K562 (cell line): ENCODE results near the gene KLHL14. TPM values are rescaled to one million over a fixed set of nuclear protein-coding genes. Genes with fewer than 3 reads are reported as not detected.

Source experiments
- ATAC-seq: fragments of 200-7000 bp; cut with Tn5 transposase; 3 replicates; pipeline ENCODE4 v1.9.1; 2020; ENCODE audit warnings: moderate library complexity
- BruUV-seq: library from RNA; stranded (reverse); fragments of 400-500 nt; replicated peaks from 2 replicates; lab custom pipeline; 2021; lab: Mats Ljungman, UMichigan
- CTCF ChIA-PET: fragments of 300-600 bp; formaldehyde crosslinking; extraction: SDS; loops from one replicate; lab custom pipeline; 2021; ENCODE audit warnings: low intra/inter-chr PET ratio; lab: Yijun Ruan, JAX
- POLR2A ChIA-PET: fragments of 300-600, 350-650 bp; sonication (Branson Sonifier 250); formaldehyde crosslinking; extraction: SDS; loops from one replicate; lab custom pipeline; 2021; ENCODE audit warnings: antibody characterized with exemption, inconsistent platforms; lab: Yijun Ruan, JAX
- DNase-seq, 4 experiments: peaks; one replicate each; pipeline versions ENCODE4 v3.0.0 to v3.0.0-alpha.2; 2011 to 2018; ENCODE audit warnings: low spot score in 3 of 4, mixed read lengths in 3 of 4; ENCODE audit errors: extremely low read depth in 1 of 4
- FAIRE-seq: peaks from 2 replicates; lab custom pipeline; 2011; peaks lifted over from hg19 to GRCh38; lab: Jason Lieb, UNC
- H2AFZ ChIP-seq: 2 replicates; pipeline ENCODE4 v1.6.0; 2011; ENCODE audit warnings: low read depth, low read length, control low read depth, inconsistent platforms
- H3K27ac ChIP-seq: fragments of 200-600 bp; 3 replicates; pipeline ENCODE4 v1.8.0; 2011; ENCODE audit warnings: low read depth, mild to moderate bottlenecking, control low read depth, inconsistent platforms, low read length, moderate library complexity, mixed read lengths; ENCODE audit errors: extremely low read depth
- H3K27me3 ChIP-seq, 2 experiments: fragments of 300-600 bp in 1 of 2; 2 replicates in 1 of 2; 3 replicates in 1 of 2; pipeline versions ENCODE4 v1.6.0 to v1.8.0; 2011; ENCODE audit warnings: inconsistent platforms in 2 of 2, low read length in 2 of 2, mild to moderate bottlenecking in 1 of 2, mixed read lengths in 1 of 2, moderate library complexity in 1 of 2; ENCODE audit not compliant: control insufficient read depth in 2 of 2, insufficient read depth in 2 of 2
- H3K36me3 ChIP-seq: fragments of 300-600 bp; 3 replicates; pipeline ENCODE4 v1.8.0; 2011; ENCODE audit warnings: mild to moderate bottlenecking, low read length, inconsistent platforms; ENCODE audit not compliant: control insufficient read depth, insufficient read depth
- H3K4me1 ChIP-seq, 2 experiments: fragments of 200-600 bp in 1 of 2; replicated peaks in 1 of 2; 2 replicates in 1 of 2; 3 replicates in 1 of 2; pipeline versions ENCODE4 v1.5.1 to v1.8.0; 2011; ENCODE audit warnings: inconsistent platforms in 2 of 2, low read length in 2 of 2, mild to moderate bottlenecking in 1 of 2, mixed read lengths in 1 of 2, moderate library complexity in 1 of 2; ENCODE audit not compliant: control insufficient read depth in 2 of 2, insufficient read depth in 2 of 2
- H3K4me2 ChIP-seq: 2 replicates; pipeline ENCODE4 v1.6.1; 2011; ENCODE audit warnings: low read length, control low read depth, inconsistent platforms, mixed read lengths; ENCODE audit not compliant: insufficient read depth
- H3K4me3 ChIP-seq: fragments of 200-600 bp; sonication (generic), shearing (Covaris generic); 2 replicates; pipeline ENCODE4 v1.5.1; 2016; ENCODE audit warnings: control low read depth, inconsistent platforms
- H3K79me2 ChIP-seq: fragments of 200-600 bp; 3 replicates; pipeline ENCODE4 v1.8.0; 2011; ENCODE audit warnings: low read length, inconsistent platforms; ENCODE audit not compliant: control insufficient read depth, insufficient read depth
- H3K9ac ChIP-seq, 2 experiments: 2 replicates each; pipeline versions ENCODE4 v1.6.0 to v1.6.1; 2011; ENCODE audit warnings: low read depth in 2 of 2, low read length in 2 of 2, control low read depth in 1 of 2, inconsistent platforms in 1 of 2, mild to moderate bottlenecking in 1 of 2, mixed read lengths in 1 of 2; ENCODE audit not compliant: insufficient read depth in 1 of 2
- H3K9me1 ChIP-seq: one replicate; pipeline ENCODE4 v1.6.0; 2011; ENCODE audit warnings: inconsistent platforms, mild to moderate bottlenecking, low read length, moderate library complexity; ENCODE audit not compliant: control insufficient read depth, insufficient read depth
- H3K9me3 ChIP-seq: replicated peaks from 2 replicates; pipeline ENCODE4 v1.5.1; 2011; ENCODE audit warnings: low read depth, low read length, inconsistent platforms; ENCODE audit not compliant: control insufficient read depth, insufficient read depth
- H4K20me1 ChIP-seq: replicated peaks from 2 replicates; pipeline ENCODE4 v1.6.1; 2011; ENCODE audit warnings: low read length, inconsistent platforms, mixed read lengths; ENCODE audit not compliant: control insufficient read depth, insufficient read depth
- BRD4 ChIP-seq: fragments of 200-600 bp; sonication (generic); IDR thresholded peaks from 2 replicates; pipeline ENCODE4 v1.6.1; 2017; ENCODE audit warnings: inconsistent platforms
- BRF1 ChIP-seq: IDR thresholded peaks from 3 replicates; pipeline ENCODE4 v1.6.1; 2011; ENCODE audit warnings: borderline replicate concordance, mild to moderate bottlenecking; ENCODE audit not compliant: insufficient read length; ENCODE audit errors: extremely low read depth
- DPF2 ChIP-seq: fragments of 450-650 bp; IDR thresholded peaks from 2 replicates; pipeline ENCODE4 v1.6.1; 2016
- HNRNPK ChIP-seq: fragments of 200-400 bp; formaldehyde crosslinking; IDR thresholded peaks from one replicate; pipeline ENCODE4 v1.6.1; 2018; ENCODE audit warnings: mild to moderate bottlenecking, low read depth, low read length; ENCODE audit not compliant: poor library complexity, severe bottlenecking
- MCM2 ChIP-seq: fragments of 450-650 bp; IDR thresholded peaks from 2 replicates; pipeline ENCODE4 v1.6.1; 2017; ENCODE audit warnings: low read depth, mild to moderate bottlenecking
- PTRF ChIP-seq: fragments of 450-650 bp; IDR thresholded peaks from 2 replicates; pipeline ENCODE4 v1.6.1; 2016; ENCODE audit warnings: mild to moderate bottlenecking, missing genetic modification characterization, missing compliant biosample characterization
- TBL1XR1 ChIP-seq, 2 experiments: IDR thresholded peaks; 2 replicates each; pipeline ENCODE4 v1.6.1; 2012; ENCODE audit warnings: improper control_type of control experiment in 2 of 2, low read length in 2 of 2, mild to moderate bottlenecking in 1 of 2
- ZNF175 ChIP-seq: fragments of 200-800 bp; sonication (Bioruptor generic); IDR thresholded peaks from 2 replicates; pipeline ENCODE4 v1.6.1; 2016; ENCODE audit warnings: low read depth, mild to moderate bottlenecking, missing genetic modification characterization, missing compliant biosample characterization
- ZNF57 ChIP-seq: fragments of 450-650 bp; formaldehyde crosslinking; IDR thresholded peaks from 2 replicates; pipeline ENCODE4 v1.4.0; 2020; ENCODE audit warnings: mild to moderate bottlenecking, moderate library complexity
- ZNF764 ChIP-seq: fragments of 250-450 bp; sonication (Bioruptor Pico); IDR thresholded peaks from 2 replicates; pipeline ENCODE4 v1.4.0; 2020; ENCODE audit warnings: low read depth, mild to moderate bottlenecking, moderate library complexity
- WGBS: fragments of 100-300 bp; shearing (Covaris generic); methylation state at CpG from one replicate; pipeline ENCODE4 v1.1.6; 2016; ENCODE audit warnings: low coverage, mixed read lengths; ENCODE audit not compliant: insufficient coverage; ENCODE audit errors: missing lambda C conversion rate; 5-methylcytosine and 5-hydroxymethylcytosine counted together
- in situ Hi-C: fragments of 300-500 bp; cut with MboI; formaldehyde crosslinking; loops from 4 replicates; pipeline ENCODE4 v1.15.0; 2018; ENCODE audit warnings: inconsistent platforms, mixed read lengths
- intact Hi-C: fragments of 100-400 bp; cut with micrococcal nuclease; formaldehyde crosslinking; loops from 2 replicates; pipeline ENCODE4 v1.14.2; 2022
- polyA plus RNA-seq, 8 experiments: library from polyadenylated mRNA; depleted of rRNA in 4 of 8; stranded (reverse) in 5 of 8; unstranded in 3 of 8; fragments of >200 nt; fragmentation: Nextera tagmentation in 2 of 8; fragmentation: Illumina TruSeq in 1 of 8; extraction: Ambion mirVana in 2 of 8; extraction: Trizol in 1 of 8; gene quantifications; 2 replicates each; pipeline versions ENCODE4 v1.2.1 to v1.2.3, GENCODE V29; 2011 to 2014; ENCODE audit warnings: inconsistent platforms in 1 of 8, missing spikeins in 1 of 8
- total RNA-seq, 7 experiments: library from RNA; depleted of rRNA in 6 of 7; stranded (reverse); fragments of >200 nt in 6 of 7; fragmentation: Illumina TruSeq in 2 of 7; extraction: Trizol in 2 of 7; gene quantifications; 2 replicates each; pipeline versions ENCODE4 v1.2.1 to v1.2.3, GENCODE V29; 2011 to 2021; ENCODE audit warnings: low replicate concordance in 1 of 7
- TF ChIP-seq, protein P1 (sequence below): sonication (generic); formaldehyde crosslinking; IDR thresholded peaks from 2 replicates; pipeline ENCODE4 v1.8.0; 2023; ENCODE audit warnings: mild to moderate bottlenecking, missing genetic modification reagents
- TF ChIP-seq, protein P2 (sequence below): sonication (generic); formaldehyde crosslinking; IDR thresholded peaks from 2 replicates; pipeline ENCODE4 v1.8.1; 2022; ENCODE audit warnings: missing genetic modification reagents
- TF ChIP-seq, protein P3 (sequence below): fragments of 250-450 bp; sonication (Bioruptor Pico); IDR thresholded peaks from 2 replicates; pipeline ENCODE4 v1.4.0; 2020
- TF ChIP-seq, protein P4 (sequence below): IDR thresholded peaks from 2 replicates; pipeline ENCODE4 v1.6.1; 2016; ENCODE audit warnings: missing genetic modification characterization, missing compliant biosample characterization

KLHL14 gene
- total and polyA plus RNA-seq, 9 of the 15 experiments (the other 6 are each of a cell fraction or from before 2014, with no cell fraction given): not detected

DNA sequence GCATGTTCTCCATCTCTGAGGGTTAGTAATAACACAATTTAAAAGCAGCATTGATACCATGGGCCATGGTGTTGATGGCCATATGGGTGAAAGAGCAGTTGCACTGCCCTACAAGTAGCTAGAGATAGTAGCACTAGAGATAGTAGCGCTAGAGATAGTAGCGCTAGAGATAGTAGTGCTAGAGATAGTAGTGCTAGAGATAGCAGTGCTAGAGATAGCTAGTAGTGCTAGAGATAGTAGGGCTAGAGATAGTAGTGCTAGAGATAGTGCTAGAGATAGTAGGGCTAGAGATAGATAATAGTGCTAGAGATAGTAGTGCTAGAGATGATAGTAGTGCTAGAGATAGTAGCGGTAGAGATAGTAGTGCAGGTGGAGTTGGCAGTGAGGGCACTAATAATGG, 39.5 kb upstream of the KLHL14 start:
- POLR2A ChIA-PET: no interaction called here
- H3K79me2 ChIP-seq: no peaks in the 10 kb centered on the region
- no peak overlapping the region for H3K9ac ChIP-seq
- CTCF ChIA-PET: no interaction called here
- H2AFZ ChIP-seq: no peak overlapping the region
- H3K4me2 ChIP-seq: no peak overlapping the region
- no peaks in the 10 kb centered on the region; the same call in none of the 2 replicates for H3K9me3 ChIP-seq
- WGBS: 7% methylated on average over 3 of the region's 3 CpGs
- no peaks in the 10 kb centered on the region for H4K20me1 ChIP-seq
- DNase-seq (no peak), FAIRE-seq (no peak), ATAC-seq (no peak)
- H3K27me3 ChIP-seq: no peaks in the 10 kb centered on the region
- BruUV-seq: no TSS peak
- H3K9me1 ChIP-seq: no peaks in the 10 kb centered on the region
- H3K4me1 ChIP-seq: no peaks in the 10 kb centered on the region
- H3K27ac ChIP-seq: no peak overlapping the region
- no peaks in the 10 kb centered on the region for H3K36me3 ChIP-seq
- in situ Hi-C loops: no loop called here
- intact Hi-C loops: no loop called here
- H3K4me3 ChIP-seq: no peak overlapping the region
- TF ChIP-seq BRF1: no peak
- TF ChIP-seq MCM2: no peak
- TF ChIP-seq, protein P1, sequence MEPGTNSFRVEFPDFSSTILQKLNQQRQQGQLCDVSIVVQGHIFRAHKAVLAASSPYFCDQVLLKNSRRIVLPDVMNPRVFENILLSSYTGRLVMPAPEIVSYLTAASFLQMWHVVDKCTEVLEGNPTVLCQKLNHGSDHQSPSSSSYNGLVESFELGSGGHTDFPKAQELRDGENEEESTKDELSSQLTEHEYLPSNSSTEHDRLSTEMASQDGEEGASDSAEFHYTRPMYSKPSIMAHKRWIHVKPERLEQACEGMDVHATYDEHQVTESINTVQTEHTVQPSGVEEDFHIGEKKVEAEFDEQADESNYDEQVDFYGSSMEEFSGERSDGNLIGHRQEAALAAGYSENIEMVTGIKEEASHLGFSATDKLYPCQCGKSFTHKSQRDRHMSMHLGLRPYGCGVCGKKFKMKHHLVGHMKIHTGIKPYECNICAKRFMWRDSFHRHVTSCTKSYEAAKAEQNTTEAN (CRISPR knock-in tag): no peak
- TF ChIP-seq ZNF764 (CRISPR knock-in tag): no peak
- no peak for TF ChIP-seq HNRNPK
- no peak for TF ChIP-seq ZNF57
- no peak for TF ChIP-seq PTRF
- TF ChIP-seq, protein P2, sequence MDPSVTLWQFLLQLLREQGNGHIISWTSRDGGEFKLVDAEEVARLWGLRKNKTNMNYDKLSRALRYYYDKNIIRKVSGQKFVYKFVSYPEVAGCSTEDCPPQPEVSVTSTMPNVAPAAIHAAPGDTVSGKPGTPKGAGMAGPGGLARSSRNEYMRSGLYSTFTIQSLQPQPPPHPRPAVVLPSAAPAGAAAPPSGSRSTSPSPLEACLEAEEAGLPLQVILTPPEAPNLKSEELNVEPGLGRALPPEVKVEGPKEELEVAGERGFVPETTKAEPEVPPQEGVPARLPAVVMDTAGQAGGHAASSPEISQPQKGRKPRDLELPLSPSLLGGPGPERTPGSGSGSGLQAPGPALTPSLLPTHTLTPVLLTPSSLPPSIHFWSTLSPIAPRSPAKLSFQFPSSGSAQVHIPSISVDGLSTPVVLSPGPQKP (CRISPR knock-in tag): no peak
- TF ChIP-seq, protein P3, sequence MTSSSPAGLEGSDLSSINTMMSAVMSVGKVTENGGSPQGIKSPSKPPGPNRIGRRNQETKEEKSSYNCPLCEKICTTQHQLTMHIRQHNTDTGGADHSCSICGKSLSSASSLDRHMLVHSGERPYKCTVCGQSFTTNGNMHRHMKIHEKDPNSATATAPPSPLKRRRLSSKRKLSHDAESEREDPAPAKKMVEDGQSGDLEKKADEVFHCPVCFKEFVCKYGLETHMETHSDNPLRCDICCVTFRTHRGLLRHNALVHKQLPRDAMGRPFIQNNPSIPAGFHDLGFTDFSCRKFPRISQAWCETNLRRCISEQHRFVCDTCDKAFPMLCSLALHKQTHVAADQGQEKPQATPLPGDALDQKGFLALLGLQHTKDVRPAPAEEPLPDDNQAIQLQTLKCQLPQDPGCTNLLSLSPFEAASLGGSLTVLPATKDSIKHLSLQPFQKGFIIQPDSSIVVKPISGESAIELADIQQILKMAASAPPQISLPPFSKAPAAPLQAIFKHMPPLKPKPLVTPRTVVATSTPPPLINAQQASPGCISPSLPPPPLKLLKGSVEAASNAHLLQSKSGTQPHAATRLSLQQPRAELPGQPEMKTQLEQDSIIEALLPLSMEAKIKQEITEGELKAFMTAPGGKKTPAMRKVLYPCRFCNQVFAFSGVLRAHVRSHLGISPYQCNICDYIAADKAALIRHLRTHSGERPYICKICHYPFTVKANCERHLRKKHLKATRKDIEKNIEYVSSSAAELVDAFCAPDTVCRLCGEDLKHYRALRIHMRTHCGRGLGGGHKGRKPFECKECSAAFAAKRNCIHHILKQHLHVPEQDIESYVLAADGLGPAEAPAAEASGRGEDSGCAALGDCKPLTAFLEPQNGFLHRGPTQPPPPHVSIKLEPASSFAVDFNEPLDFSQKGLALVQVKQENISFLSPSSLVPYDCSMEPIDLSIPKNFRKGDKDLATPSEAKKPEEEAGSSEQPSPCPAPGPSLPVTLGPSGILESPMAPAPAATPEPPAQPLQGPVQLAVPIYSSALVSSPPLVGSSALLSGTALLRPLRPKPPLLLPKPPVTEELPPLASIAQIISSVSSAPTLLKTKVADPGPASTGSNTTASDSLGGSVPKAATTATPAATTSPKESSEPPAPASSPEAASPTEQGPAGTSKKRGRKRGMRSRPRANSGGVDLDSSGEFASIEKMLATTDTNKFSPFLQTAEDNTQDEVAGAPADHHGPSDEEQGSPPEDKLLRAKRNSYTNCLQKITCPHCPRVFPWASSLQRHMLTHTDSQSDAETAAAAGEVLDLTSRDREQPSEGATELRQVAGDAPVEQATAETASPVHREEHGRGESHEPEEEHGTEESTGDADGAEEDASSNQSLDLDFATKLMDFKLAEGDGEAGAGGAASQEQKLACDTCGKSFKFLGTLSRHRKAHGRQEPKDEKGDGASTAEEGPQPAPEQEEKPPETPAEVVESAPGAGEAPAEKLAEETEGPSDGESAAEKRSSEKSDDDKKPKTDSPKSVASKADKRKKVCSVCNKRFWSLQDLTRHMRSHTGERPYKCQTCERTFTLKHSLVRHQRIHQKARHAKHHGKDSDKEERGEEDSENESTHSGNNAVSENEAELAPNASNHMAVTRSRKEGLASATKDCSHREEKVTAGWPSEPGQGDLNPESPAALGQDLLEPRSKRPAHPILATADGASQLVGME (CRISPR knock-in tag): no peak
- TF ChIP-seq, protein P4, sequence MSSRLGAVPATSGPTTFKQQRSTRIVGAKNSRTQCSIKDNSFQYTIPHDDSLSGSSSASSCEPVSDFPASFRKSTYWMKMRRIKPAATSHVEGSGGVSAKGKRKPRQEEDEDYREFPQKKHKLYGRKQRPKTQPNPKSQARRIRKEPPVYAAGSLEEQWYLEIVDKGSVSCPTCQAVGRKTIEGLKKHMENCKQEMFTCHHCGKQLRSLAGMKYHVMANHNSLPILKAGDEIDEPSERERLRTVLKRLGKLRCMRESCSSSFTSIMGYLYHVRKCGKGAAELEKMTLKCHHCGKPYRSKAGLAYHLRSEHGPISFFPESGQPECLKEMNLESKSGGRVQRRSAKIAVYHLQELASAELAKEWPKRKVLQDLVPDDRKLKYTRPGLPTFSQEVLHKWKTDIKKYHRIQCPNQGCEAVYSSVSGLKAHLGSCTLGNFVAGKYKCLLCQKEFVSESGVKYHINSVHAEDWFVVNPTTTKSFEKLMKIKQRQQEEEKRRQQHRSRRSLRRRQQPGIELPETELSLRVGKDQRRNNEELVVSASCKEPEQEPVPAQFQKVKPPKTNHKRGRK: no peak
- no peak for TF ChIP-seq BRD4
- TF ChIP-seq DPF2: no peak
- TF ChIP-seq ZNF175 (CRISPR knock-in tag): no peak
- no peak for TF ChIP-seq TBL1XR1 (IDR thresholded peaks at IDR 0.05; ENCODE audit: low read length in 2 of 2)
